DMS53 treated with DMSO at 0.1 percent for 48 hours (cell line): ENCODE results near the gene TMEM248.
"Not testable (repeated sequence)": the region's sequence is repeated elsewhere in the genome, so short reads cannot be mapped to it uniquely, and the experiment has no call there.

Source experiments
- DNase-seq: peaks from one replicate; lab custom pipeline; 2025; ENCODE audit not compliant: unreplicated experiment; lab: John Stamatoyannopoulos, UW

Gene TMEM248

GRCh38 chr7:66920769-66921395 lies at the start of gene TMEM248:
Gene TMEM248, plus strand, starts transcription at chr7:66921225. Its CDS starts 20,641 bp downstream, at chr7:66941866.
- peak; percentile 76 for DNase-seq

GRCh38 chr7:66873476-66873875 lies 47.5 kb upstream of the TMEM248 start:
- no peak for DNase-seq

GRCh38 chr7:66877577-66878300 lies 43.3 kb upstream of the TMEM248 start:
- DNase-seq, result no peak

- not testable (repeated sequence) for DNase-seq
Observed at GRCh38 chr7:66878301-66878685, 42.7 kb upstream of the TMEM248 start.

- DNase-seq, result peak; percentile 35
Observed at GRCh38 chr7:66880053-66880452, 41.0 kb upstream of the TMEM248 start.

GRCh38 chr7:66880577-66880976 lies 40.4 kb upstream of the TMEM248 start:
- not testable (repeated sequence) for DNase-seq

- DNase-seq, result no peak
Observed at GRCh38 chr7:66883716-66884115, 37.3 kb upstream of the TMEM248 start.

- DNase-seq, result not testable (repeated sequence)
Observed at GRCh38 chr7:66884556-66884955, 36.5 kb upstream of the TMEM248 start.

- no peak for DNase-seq
Observed at GRCh38 chr7:66886152-66886551, 34.9 kb upstream of the TMEM248 start.

- DNase-seq, result not testable (repeated sequence)
Observed at GRCh38 chr7:66888223-66888622, 32.8 kb upstream of the TMEM248 start.

GRCh38 chr7:66894463-66895080 lies 26.5 kb upstream of the TMEM248 start:
- DNase-seq, result no peak

GRCh38 chr7:66896441-66896840 lies 24.6 kb upstream of the TMEM248 start:
- DNase-seq, result no peak

- DNase-seq, result no peak
Observed at GRCh38 chr7:66899552-66900280, 21.3 kb upstream of the TMEM248 start.

- no peak for DNase-seq
Observed at GRCh38 chr7:66901941-66902843, 18.8 kb upstream of the TMEM248 start.

GRCh38 chr7:66902844-66903180 lies 18.2 kb upstream of the TMEM248 start:
- DNase-seq, result no peak

GRCh38 chr7:66903360-66904062 lies 17.5 kb upstream of the TMEM248 start:
- no peak for DNase-seq

- DNase-seq, result no peak
Observed at GRCh38 chr7:66904063-66904593, 16.9 kb upstream of the TMEM248 start.

GRCh38 chr7:66905278-66905677 lies 15.7 kb upstream of the TMEM248 start:
- no peak for DNase-seq

GRCh38 chr7:66905689-66906088 lies 15.3 kb upstream of the TMEM248 start:
- no peak for DNase-seq

GRCh38 chr7:66907731-66908130 lies 13.3 kb upstream of the TMEM248 start:
- no peak for DNase-seq
